NT2/D1 (cell line): ENCODE results near the gene SHOX.

ENCODE experiments used
- DNase-seq: peaks from one replicate; pipeline ENCODE4 v3.0.0-alpha.2; 2011; ENCODE audit warnings: low read depth, low spot score
- H3K27me3 ChIP-seq: 2 replicates; pipeline ENCODE4 v1.6.0; 2011; ENCODE audit warnings: mild to moderate bottlenecking; ENCODE audit not compliant: insufficient read length, insufficient read depth
- H3K36me3 ChIP-seq: 2 replicates; pipeline ENCODE4 v1.6.1; 2011; ENCODE audit warnings: mild to moderate bottlenecking, low read length, mixed read lengths; ENCODE audit not compliant: insufficient read depth, insufficient read length
- H3K4me1 ChIP-seq: 2 replicates; pipeline ENCODE4 v1.5.1; 2011; ENCODE audit not compliant: insufficient read depth, insufficient read length
- H3K4me3 ChIP-seq: 2 replicates; pipeline ENCODE4 v1.5.1; 2011; ENCODE audit warnings: low read depth; ENCODE audit not compliant: insufficient read length
- H3K9ac ChIP-seq: 2 replicates; pipeline ENCODE4 v1.6.0; 2011; ENCODE audit warnings: low read depth; ENCODE audit not compliant: insufficient read length
- H3K9me3 ChIP-seq: 2 replicates; pipeline ENCODE4 v1.5.1; 2011; ENCODE audit warnings: mild to moderate bottlenecking, low read length; ENCODE audit not compliant: insufficient read depth
- SUZ12 ChIP-seq: IDR thresholded peaks from 2 replicates; pipeline ENCODE4 v1.6.1; 2011; ENCODE audit not compliant: insufficient read length, insufficient read depth; ENCODE audit errors: extremely low read depth
- YY1 ChIP-seq: IDR thresholded peaks from 2 replicates; pipeline ENCODE4 v1.6.1; 2011; ENCODE audit not compliant: insufficient read length, insufficient read depth
- ZNF274 ChIP-seq: IDR thresholded peaks from 2 replicates; pipeline ENCODE4 v1.6.1; 2011; ENCODE audit warnings: mild to moderate bottlenecking, low read depth, low read length

The SHOX gene

DNA sequence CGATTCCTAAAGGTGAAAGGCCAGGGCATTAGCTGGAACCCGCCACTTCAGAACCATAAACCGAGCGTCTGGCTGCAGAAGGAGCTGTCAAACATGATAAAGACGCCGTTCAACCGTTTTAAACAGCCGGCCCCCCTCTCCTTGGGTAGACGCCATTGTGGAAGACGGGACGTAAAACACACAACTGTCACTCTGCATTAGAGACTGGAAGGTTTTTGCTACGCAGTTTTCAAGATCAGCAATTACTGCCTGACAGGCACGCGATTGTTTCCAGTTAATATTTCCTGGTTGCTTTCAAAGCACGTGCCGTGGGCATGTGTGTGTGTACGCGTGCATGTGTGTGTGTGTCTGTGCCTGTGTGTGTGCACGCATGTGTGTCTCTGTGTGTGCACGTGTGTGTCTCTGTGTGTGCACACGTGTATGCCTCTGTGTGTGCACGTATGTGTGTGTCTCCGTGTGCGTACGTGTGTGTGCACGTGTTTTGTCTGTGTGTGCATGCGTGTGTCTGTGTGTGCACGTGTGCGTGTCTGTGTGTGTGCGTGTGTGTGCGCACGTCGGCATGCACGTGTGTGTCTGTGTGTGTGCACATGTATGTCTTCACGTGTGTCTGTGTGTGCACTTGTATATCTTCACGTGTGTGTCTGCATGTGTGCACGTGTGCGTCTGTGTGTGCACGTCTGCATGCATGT, 48.8 kb downstream of the SHOX start:
- no peak for DNase-seq
- Histone ChIP-seq H3K9ac (no peak overlapping the region), H3K36me3 (no peaks in the 10 kb centered on the region), H3K9me3 (no peaks in the 10 kb centered on the region), H3K27me3 (peaks cover 5% of the 10 kb centered on the region), H3K4me3 (no peak overlapping the region), H3K4me1 (peaks cover 3% of the 10 kb centered on the region)
- TF ChIP-seq SUZ12 = no peak
- no peak for TF ChIP-seq YY1
- no peak for TF ChIP-seq ZNF274

DNA sequence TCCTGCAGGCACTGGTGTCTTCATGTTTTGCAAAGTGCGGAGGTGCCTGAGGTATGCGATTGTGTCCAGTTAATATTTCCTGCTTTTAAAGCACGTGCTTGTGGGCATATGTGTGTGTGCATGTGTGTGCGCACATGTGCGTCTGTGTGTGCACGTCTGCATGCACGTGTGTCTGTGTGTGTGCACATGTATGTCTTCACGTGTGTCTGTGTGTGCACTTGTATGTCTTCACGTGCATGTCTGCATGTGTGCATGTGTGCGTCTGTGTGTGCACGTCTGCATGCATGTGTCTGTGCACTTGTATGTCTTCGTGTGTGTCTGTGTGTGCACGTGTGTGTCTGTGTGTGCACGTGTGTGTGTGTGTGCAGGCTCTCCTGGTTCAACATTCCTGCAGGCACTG, 49.5 kb downstream of the SHOX start:
- Histone ChIP-seq H3K9ac (no peak overlapping the region), H3K4me1 (peaks cover under 1% of the 10 kb centered on the region), H3K36me3 (no peaks in the 10 kb centered on the region), H3K9me3 (0 out of 2 replicates have a peak, but pooled peaks cover 3% of the 10 kb centered on the region), H3K27me3 (peaks cover 5% of the 10 kb centered on the region), H3K4me3 (no peak overlapping the region)
- DNase-seq = no peak
- no peak for TF ChIP-seq SUZ12
- TF ChIP-seq YY1 = no peak
- no peak for TF ChIP-seq ZNF274

DNA sequence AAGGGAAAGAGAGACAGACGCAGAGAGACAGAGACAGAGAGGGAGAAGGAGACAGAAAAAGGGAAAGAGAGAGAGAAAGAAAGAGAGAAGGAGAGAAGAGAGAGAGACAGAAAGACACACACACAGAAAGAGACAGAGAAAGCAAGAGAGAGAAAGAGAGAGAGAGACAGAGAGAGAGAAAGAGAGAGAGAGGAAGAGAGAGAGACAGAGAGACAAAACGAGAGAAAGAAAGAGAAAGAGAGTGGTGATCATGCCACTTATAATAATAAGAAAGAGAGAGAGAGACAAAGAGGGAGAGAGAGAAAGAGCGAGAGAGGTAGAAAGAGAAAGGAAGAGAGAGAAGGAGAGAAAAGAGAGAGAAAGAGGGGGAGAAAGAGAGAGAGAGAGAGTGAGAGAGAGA, 51.4 kb downstream of the SHOX start:
- 0 out of 2 replicates have a peak, but pooled peaks cover 5% of the 10 kb centered on the region for H3K9me3 ChIP-seq

DNA sequence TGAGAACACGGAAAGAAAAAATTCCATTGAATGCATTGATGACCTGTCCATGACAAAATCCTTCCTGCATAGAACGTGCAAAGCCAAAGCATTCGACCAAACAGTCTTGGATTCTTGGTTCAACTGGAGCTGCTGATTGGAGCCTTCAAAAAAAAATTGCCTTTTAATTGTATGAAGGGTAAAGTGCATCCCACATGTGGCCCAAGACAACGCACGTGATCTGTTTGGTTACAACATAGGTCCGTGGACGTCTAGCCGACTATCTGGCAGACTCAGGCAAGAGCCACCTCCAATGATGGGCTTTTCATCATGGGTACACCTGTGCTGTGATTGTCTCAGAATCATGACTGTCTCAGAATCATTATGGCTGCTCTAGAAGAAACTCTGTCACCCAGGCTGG, 52.3 kb downstream of the SHOX start:
- no peaks in the 10 kb centered on the region for H3K36me3 ChIP-seq
- H3K4me3 ChIP-seq = no peak overlapping the region
- H3K9me3 ChIP-seq = 0 out of 2 replicates have a peak, but pooled peaks cover 5% of the 10 kb centered on the region
- H3K4me1 ChIP-seq = no peaks in the 10 kb centered on the region
- H3K9ac ChIP-seq = no peak overlapping the region
- no peak for TF ChIP-seq SUZ12
- TF ChIP-seq ZNF274 = no peak
- DNase-seq = no peak
- peaks cover 5% of the 10 kb centered on the region for H3K27me3 ChIP-seq

More for the DNA sequence above, 51.4 kb downstream of the SHOX start:
- Histone ChIP-seq H3K4me1 (no peaks in the 10 kb centered on the region), H3K27me3 (peaks cover 5% of the 10 kb centered on the region), H3K9ac (no peak overlapping the region), H3K36me3 (no peaks in the 10 kb centered on the region), H3K4me3 (no peak overlapping the region)
- TF ChIP-seq SUZ12 = no peak
- TF ChIP-seq ZNF274 = no peak
- no peak for TF ChIP-seq YY1
- no peak for DNase-seq

DNA sequence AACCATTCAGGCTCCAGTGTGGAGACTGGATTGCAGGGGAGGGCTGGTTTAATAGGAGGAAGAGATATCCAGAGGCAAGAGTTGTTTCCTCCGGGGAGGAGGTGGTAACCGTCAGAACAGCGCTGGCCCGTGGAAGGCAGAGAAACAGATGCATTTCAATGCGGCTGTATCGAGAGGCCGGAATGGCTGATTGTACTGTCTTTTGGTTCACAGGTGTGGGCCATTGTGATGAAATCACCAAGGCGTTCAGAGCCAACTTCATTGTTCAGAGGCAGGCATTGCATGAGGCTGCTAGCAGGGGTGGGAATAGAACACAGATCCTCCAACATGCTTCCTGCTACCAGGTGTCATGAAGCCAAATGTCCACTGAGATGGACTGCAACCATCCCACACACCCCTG, 53.0 kb downstream of the SHOX start:
- 0 out of 2 replicates have a peak, but pooled peaks cover 5% of the 10 kb centered on the region for H3K9me3 ChIP-seq
- TF ChIP-seq ZNF274 = no peak
- no peak for TF ChIP-seq SUZ12
- TF ChIP-seq YY1 = no peak
- H3K4me3 ChIP-seq = no peak overlapping the region
- DNase-seq = no peak
- H3K9ac ChIP-seq = no peak overlapping the region
- no peaks in the 10 kb centered on the region for H3K4me1 ChIP-seq
- no peaks in the 10 kb centered on the region for H3K36me3 ChIP-seq
- peaks cover 5% of the 10 kb centered on the region for H3K27me3 ChIP-seq

DNA sequence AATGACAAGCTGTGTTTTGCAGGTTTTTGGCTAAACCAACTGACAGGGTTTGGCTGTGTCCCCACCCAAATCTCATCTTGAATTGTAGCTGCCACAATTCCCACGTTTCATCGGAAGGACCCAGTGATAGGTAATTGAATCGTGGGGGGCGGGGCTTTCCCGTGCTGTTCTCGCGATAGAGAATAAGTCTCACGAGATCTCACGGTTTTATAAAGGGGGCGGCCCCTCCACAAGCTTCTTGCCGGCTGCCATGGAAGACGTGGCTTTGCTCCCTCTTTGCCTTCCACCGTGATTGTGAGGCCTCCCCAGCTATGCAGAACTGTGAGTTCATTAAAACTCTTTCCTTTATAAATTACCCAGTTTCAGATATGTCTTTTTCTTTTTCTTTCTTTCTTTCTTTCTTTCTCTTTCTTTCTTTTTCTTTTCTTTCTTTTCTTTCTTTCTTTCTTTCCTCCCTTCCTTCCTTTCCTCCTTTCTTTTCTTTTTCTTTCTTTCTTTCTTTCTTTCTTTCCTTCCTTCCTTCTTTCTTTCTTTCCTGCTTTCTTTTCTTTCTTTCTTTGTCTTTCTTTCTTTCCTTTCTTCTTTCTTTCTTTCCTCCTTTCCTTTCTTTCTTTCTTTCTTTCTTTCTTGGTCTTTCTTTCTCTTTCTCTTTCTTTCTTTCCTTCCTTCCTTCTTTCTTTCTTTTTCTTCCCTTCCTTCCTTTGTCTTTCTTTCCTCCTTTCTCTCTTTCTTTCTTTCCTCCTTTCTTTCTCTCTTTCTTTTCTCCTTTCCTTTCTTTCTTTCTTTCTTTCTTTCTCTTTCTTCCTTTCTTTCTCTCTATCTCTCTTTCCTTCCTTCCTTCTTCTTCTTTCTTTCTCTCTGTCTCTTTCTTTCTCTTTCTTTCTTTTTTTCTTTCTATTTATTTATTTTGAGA, 54.8 kb downstream of the SHOX start:
- no peak for DNase-seq
- Histone ChIP-seq H3K9me3 (0 out of 2 replicates have a peak, but pooled peaks cover 5% of the 10 kb centered on the region), H3K4me1 (no peaks in the 10 kb centered on the region), H3K27me3 (no peaks in the 10 kb centered on the region), H3K36me3 (no peaks in the 10 kb centered on the region), H3K4me3 (no peak overlapping the region), H3K9ac (no peak overlapping the region)
- TF ChIP-seq ZNF274 (no peak), SUZ12 (no peak), YY1 (no peak)

DNA sequence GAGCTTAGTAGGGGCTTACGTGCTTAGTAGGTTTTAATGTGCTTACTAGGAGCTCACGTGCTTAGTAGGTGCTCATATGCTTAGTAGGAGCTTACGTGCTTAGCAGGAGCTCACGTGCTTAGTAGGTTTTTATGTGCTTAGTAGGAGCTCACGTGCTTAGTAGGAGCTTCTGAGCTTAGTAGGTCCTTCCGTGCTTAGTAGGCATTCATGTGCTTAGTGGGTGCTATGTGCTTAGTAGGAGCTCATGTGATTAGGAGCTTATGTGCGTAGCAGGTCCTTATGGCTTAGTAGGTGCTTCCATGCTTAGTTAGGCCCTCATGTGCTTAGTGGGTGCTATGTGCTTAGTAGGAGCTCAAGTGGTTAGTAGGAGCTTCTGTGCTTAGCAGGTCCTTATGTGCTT, 59.4 kb downstream of the SHOX start:
- no peak for DNase-seq
- Histone ChIP-seq H3K4me1 (no peaks in the 10 kb centered on the region), H3K4me3 (no peak overlapping the region), H3K9ac (no peak overlapping the region), H3K27me3 (no peaks in the 10 kb centered on the region), H3K9me3 (0 out of 2 replicates have a peak, but pooled peaks cover 2% of the 10 kb centered on the region), H3K36me3 (no peaks in the 10 kb centered on the region)
- TF ChIP-seq YY1 (no peak), SUZ12 (no peak), ZNF274 (no peak)
